Measurements from ENCODE around the gene HPSE2.
"Not testable (repeated sequence)": the region's sequence is repeated elsewhere in the genome, so short reads cannot be mapped to it uniquely, and the experiment has no call there.

The HPSE2 gene

GRCh38 chr10:99235658-99236626 lies at the start of gene HPSE2:
Gene HPSE2, minus strand, starts transcription at chr10:99235852.
- no peak for DNase-seq (ENCODE audit: low read depth)

- DNase-seq (ENCODE audit: low read depth) = no peak
Observed at GRCh38 chr10:99280472-99280871, 44.8 kb upstream of the HPSE2 start.

- DNase-seq (ENCODE audit: low read depth) = no peak
Observed at GRCh38 chr10:99279626-99280111, 44.0 kb upstream of the HPSE2 start.

- no peak for DNase-seq (ENCODE audit: low read depth)
Observed at GRCh38 chr10:99276848-99277486, 41.3 kb upstream of the HPSE2 start.

GRCh38 chr10:99266383-99266782 lies 30.7 kb upstream of the HPSE2 start:
- no peak for DNase-seq (ENCODE audit: low read depth)

- DNase-seq (ENCODE audit: low read depth) = no peak
Observed at GRCh38 chr10:99248824-99249223, 13.2 kb upstream of the HPSE2 start.

GRCh38 chr10:99247893-99248292 lies 12.2 kb upstream of the HPSE2 start:
- not testable (repeated sequence) for DNase-seq (ENCODE audit: low read depth)

GRCh38 chr10:99236627-99237309 lies 1.1 kb upstream of the HPSE2 start:
- no peak for DNase-seq (ENCODE audit: low read depth)

GRCh38 chr10:99234791-99235657 lies 628 bp downstream of the HPSE2 start:
- DNase-seq (ENCODE audit: low read depth) = no peak

GRCh38 chr10:99234041-99234790 lies 1.4 kb downstream of the HPSE2 start:
- no peak for DNase-seq (ENCODE audit: low read depth)

GRCh38 chr10:99233689-99234037 lies 2.0 kb downstream of the HPSE2 start:
- DNase-seq (ENCODE audit: low read depth) = no peak

GRCh38 chr10:99233000-99233688 lies 2.5 kb downstream of the HPSE2 start:
- no peak for DNase-seq (ENCODE audit: low read depth)

- no peak for DNase-seq (ENCODE audit: low read depth)
Observed at GRCh38 chr10:99232360-99232999, 3.2 kb downstream of the HPSE2 start.

- DNase-seq (ENCODE audit: low read depth) = no peak
Observed at GRCh38 chr10:99224766-99225165, 10.9 kb downstream of the HPSE2 start.

- no peak for DNase-seq (ENCODE audit: low read depth)
Observed at GRCh38 chr10:99207340-99207739, 28.3 kb downstream of the HPSE2 start.

- DNase-seq (ENCODE audit: low read depth) = no peak
Observed at GRCh38 chr10:99203310-99203709, 32.3 kb downstream of the HPSE2 start.

- no peak for DNase-seq (ENCODE audit: low read depth)
Observed at GRCh38 chr10:99172950-99173349, 62.7 kb downstream of the HPSE2 start.

- no peak for DNase-seq (ENCODE audit: low read depth)
Observed at GRCh38 chr10:99172128-99172738, 63.4 kb downstream of the HPSE2 start.

GRCh38 chr10:99170116-99170675 lies 65.5 kb downstream of the HPSE2 start:
- no peak for DNase-seq (ENCODE audit: low read depth)
